Subcutaneous adipose tissue (tissue), 4 donors: ENCODE data around the gene WDR83. TPM values are rescaled to one million over a fixed set of nuclear protein-coding genes. Genes with fewer than 3 reads are reported as not detected.

Experiments used
- CTCF ChIP-seq: fragments of 450-650 bp; IDR thresholded peaks from one replicate; pipeline ENCODE4 v1.5.1; 2016; ENCODE audit warnings: low read depth, mild to moderate bottlenecking, control low read depth, antibody characterized with exemption, moderate library complexity
- total RNA-seq, 4 donors: library from RNA; depleted of rRNA; stranded (reverse); fragments of >200 nt; gene quantifications; one replicate each; pipeline ENCODE4 v1.1.0, GENCODE V29; 2016

The WDR83 gene
- total RNA-seq, 4 donors from 2014 or later = 5.7 to 11.6 (median 8.6) TPM

- TF ChIP-seq CTCF = no peak
These were observed 26.4 kb downstream of the WDR83 start for GRCh38 chr19:12692960-12693359.

GRCh38 chr19:12694641-12695040 lies 28.0 kb downstream of the WDR83 start:
- no peak for TF ChIP-seq CTCF

- no peak for TF ChIP-seq CTCF
These were observed 28.5 kb downstream of the WDR83 start for GRCh38 chr19:12695096-12695495.

GRCh38 chr19:12695514-12695913 lies 28.9 kb downstream of the WDR83 start:
- TF ChIP-seq CTCF = no peak

GRCh38 chr19:12695997-12696365 lies 29.4 kb downstream of the WDR83 start:
- no peak for TF ChIP-seq CTCF

GRCh38 chr19:12696366-12697335 lies 30.0 kb downstream of the WDR83 start, which contains the start of gene FBXW9:
TSS of gene FBXW9 (minus strand) at chr19:12696631. CDS start at chr19:12696581, 50 bp downstream.
- no peak for TF ChIP-seq CTCF

- no peak for TF ChIP-seq CTCF
These were observed 31.5 kb downstream of the WDR83 start for GRCh38 chr19:12698138-12698537.
